Fibroblast of lung (primary cell): ENCODE data around the gene ZC3H12A. TPM values are rescaled to one million over a fixed set of nuclear protein-coding genes. Genes with fewer than 3 reads are reported as not detected.
A peak's percentile ranks its signal among the peaks of the same experiment; 100 is the strongest.

ENCODE experiments used
- DNase-seq, 2 donors: peaks; one replicate each; pipeline versions ENCODE4 v3.0.0 to v3.0.0-alpha.2; 2010; ENCODE audit warnings: low read depth in 2 of 2
- H2AFZ ChIP-seq: 2 replicates; pipeline ENCODE4 v1.5.1; 2012; ENCODE audit warnings: low read length, control low read depth, inconsistent platforms
- H3K27ac ChIP-seq: 2 replicates; pipeline ENCODE4 v1.5.1; 2011; ENCODE audit warnings: low read length, control low read depth; ENCODE audit not compliant: insufficient read depth
- H3K27me3 ChIP-seq: 2 replicates; pipeline ENCODE4 v1.5.1; 2011; ENCODE audit warnings: mild to moderate bottlenecking, low read length; ENCODE audit not compliant: control insufficient read depth, insufficient read depth
- H3K36me3 ChIP-seq: 2 replicates; pipeline ENCODE4 v1.5.1; 2011; ENCODE audit warnings: low read length; ENCODE audit not compliant: control insufficient read depth, insufficient read depth
- H3K4me1 ChIP-seq: 2 replicates; pipeline ENCODE4 v1.5.1; 2011; ENCODE audit warnings: low read length; ENCODE audit not compliant: control insufficient read depth, insufficient read depth; ENCODE audit errors: extremely low read depth
- H3K4me2 ChIP-seq: 2 replicates; pipeline ENCODE4 v1.5.1; 2011; ENCODE audit warnings: low read length, control low read depth; ENCODE audit not compliant: insufficient read depth; ENCODE audit errors: extremely low read depth
- H3K4me3 ChIP-seq, 4 experiments: fragments of 200-600 bp in 1 of 4; sonication (generic) in 1 of 4; replicated peaks in 1 of 4; 2 replicates each; pipeline ENCODE4 v1.5.1; 2011 to 2016; ENCODE audit warnings: low read length in 4 of 4, low read depth in 3 of 4, mild to moderate bottlenecking in 3 of 4, control low read depth in 2 of 4, inconsistent platforms in 1 of 4, mixed read lengths in 1 of 4; ENCODE audit not compliant: insufficient read depth in 1 of 4; ENCODE audit errors: control extremely low read depth in 1 of 4
- H3K79me2 ChIP-seq: 2 replicates; pipeline ENCODE4 v1.5.1; 2012; ENCODE audit warnings: mild to moderate bottlenecking, low read length, inconsistent platforms; ENCODE audit not compliant: control insufficient read depth, insufficient read depth
- H3K9ac ChIP-seq: 2 replicates; pipeline ENCODE4 v1.5.1; 2011; ENCODE audit warnings: mild to moderate bottlenecking, low read length, control low read depth; ENCODE audit not compliant: insufficient read depth
- H3K9me3 ChIP-seq: 2 replicates; pipeline ENCODE4 v1.5.1; 2012; ENCODE audit warnings: low read depth, low read length; ENCODE audit not compliant: control insufficient read depth, insufficient read depth
- H4K20me1 ChIP-seq: 2 replicates; pipeline ENCODE4 v1.5.1; 2011; ENCODE audit warnings: low read length; ENCODE audit not compliant: control insufficient read depth, insufficient read depth; ENCODE audit errors: extremely low read depth
- EZH2 ChIP-seq: IDR thresholded peaks from 2 replicates; pipeline ENCODE4 v1.5.1; 2012; ENCODE audit warnings: low read length, control low read depth, mild to moderate bottlenecking; ENCODE audit errors: missing control alignments
- polyA plus RNA-seq, 2 donors: library from polyadenylated mRNA; depleted of rRNA in 1 of 2; stranded (reverse) in 1 of 2; unstranded in 1 of 2; fragments of >200 nt; gene quantifications; 2 replicates each; pipeline ENCODE4 v1.2.1, GENCODE V29; 2011 to 2012; ENCODE audit warnings: missing spikeins in 1 of 2
- total RNA-seq: library from RNA; depleted of rRNA; stranded (reverse); fragments of >200 nt; gene quantifications from 2 replicates; pipeline ENCODE4 v1.2.1, GENCODE V29; 2014
- TF ChIP-seq, protein P1 (sequence below), 2 donors: IDR thresholded peaks in 1 of 2; conservative IDR thresholded peaks in 1 of 2; 1 replicate in 1 of 2; 2 replicates in 1 of 2; pipeline ENCODE4 v1.5.1; 2011 to 2012; ENCODE audit warnings: low read length in 2 of 2, control low read depth in 1 of 2, inconsistent platforms in 1 of 2, low read depth in 1 of 2, mild to moderate bottlenecking in 1 of 2

Gene ZC3H12A
- total and polyA plus RNA-seq, 2 donors (not counting 1 experiment from before 2014, with no cell fraction given), result 4.9 to 7.8 TPM

DNA sequence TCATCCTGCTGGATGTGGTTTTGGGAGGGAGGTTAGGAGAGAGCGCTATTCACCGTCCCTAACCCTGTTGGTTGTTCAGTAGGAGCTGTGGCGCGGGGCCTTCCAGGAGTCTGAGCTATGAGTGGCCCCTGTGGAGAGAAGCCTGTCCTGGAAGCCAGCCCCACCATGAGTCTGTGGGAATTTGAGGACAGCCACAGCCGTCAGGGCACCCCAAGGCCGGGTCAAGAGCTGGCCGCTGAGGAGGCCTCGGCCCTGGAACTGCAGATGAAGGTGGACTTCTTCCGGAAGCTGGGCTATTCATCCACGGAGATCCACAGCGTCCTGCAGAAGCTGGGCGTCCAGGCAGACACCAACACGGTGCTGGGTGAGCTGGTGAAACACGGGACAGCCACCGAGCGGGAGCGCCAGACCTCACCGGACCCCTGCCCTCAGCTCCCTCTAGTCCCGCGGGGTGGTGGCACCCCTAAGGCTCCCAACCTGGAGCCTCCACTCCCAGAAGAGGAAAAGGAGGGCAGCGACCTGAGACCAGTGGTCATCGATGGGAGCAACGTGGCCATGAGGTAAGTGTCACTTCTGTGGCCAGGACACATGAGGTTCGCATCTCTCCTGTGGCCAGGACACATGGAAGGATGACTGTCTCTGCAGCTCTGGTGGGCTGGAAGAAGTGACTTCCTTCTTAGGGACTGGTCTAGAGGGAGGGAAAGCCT lies 1.2 kb downstream of the ZC3H12A start:
- H3K9me3 ChIP-seq, result no peaks in the 10 kb centered on the region
- TF ChIP-seq, protein P1, sequence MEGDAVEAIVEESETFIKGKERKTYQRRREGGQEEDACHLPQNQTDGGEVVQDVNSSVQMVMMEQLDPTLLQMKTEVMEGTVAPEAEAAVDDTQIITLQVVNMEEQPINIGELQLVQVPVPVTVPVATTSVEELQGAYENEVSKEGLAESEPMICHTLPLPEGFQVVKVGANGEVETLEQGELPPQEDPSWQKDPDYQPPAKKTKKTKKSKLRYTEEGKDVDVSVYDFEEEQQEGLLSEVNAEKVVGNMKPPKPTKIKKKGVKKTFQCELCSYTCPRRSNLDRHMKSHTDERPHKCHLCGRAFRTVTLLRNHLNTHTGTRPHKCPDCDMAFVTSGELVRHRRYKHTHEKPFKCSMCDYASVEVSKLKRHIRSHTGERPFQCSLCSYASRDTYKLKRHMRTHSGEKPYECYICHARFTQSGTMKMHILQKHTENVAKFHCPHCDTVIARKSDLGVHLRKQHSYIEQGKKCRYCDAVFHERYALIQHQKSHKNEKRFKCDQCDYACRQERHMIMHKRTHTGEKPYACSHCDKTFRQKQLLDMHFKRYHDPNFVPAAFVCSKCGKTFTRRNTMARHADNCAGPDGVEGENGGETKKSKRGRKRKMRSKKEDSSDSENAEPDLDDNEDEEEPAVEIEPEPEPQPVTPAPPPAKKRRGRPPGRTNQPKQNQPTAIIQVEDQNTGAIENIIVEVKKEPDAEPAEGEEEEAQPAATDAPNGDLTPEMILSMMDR (conservative IDR thresholded peaks at IDR 0.05 in 1 of 2, IDR thresholded peaks at IDR 0.05 in 1 of 2; ENCODE audit: low read depth in 1 of 2, low read length in 2 of 2), result no peak
- no peak for TF ChIP-seq EZH2
- H2AFZ ChIP-seq, result no peak overlapping the region
- H3K4me3 ChIP-seq, result peak overlapping the region; percentile 79 to 85 (median 82)
- peaks cover 12% of the 10 kb centered on the region for H3K36me3 ChIP-seq
- peak overlapping the region; percentile 87 for H3K9ac ChIP-seq
- H3K79me2 ChIP-seq, result peaks cover 50% of the 10 kb centered on the region
- peak overlapping the region; percentile 92 for H3K27ac ChIP-seq
- H3K4me1 ChIP-seq, result peaks cover 57% of the 10 kb centered on the region
- peak overlapping the region; percentile 99 for H3K4me2 ChIP-seq
- H4K20me1 ChIP-seq, result no peaks in the 10 kb centered on the region
- peak in 1 of 2 donors; percentile 45 for DNase-seq
- no peaks in the 10 kb centered on the region for H3K27me3 ChIP-seq

- H4K20me1 ChIP-seq, result no peaks in the 10 kb centered on the region
- peaks cover 54% of the 10 kb centered on the region for H3K79me2 ChIP-seq
These were observed 1.7 kb downstream of the ZC3H12A start for GRCh38 chr1:37476087-37476452.

GRCh38 chr1:37476460-37477197 lies 2.2 kb downstream of the ZC3H12A start:
- Histone ChIP-seq H3K4me1 (peaks cover 53% of the 10 kb centered on the region), H3K27me3 (no peaks in the 10 kb centered on the region), H3K9ac (peak overlapping the region; percentile 43), H4K20me1 (no peaks in the 10 kb centered on the region), H3K27ac (peak overlapping the region; percentile 92), H3K9me3 (no peaks in the 10 kb centered on the region), H3K4me2 (peak overlapping the region; percentile 99), H3K36me3 (peaks cover 22% of the 10 kb centered on the region), H3K4me3 (peak overlapping the region; percentile 79 to 85 (median 82)), H2AFZ (no peak overlapping the region), H3K79me2 (peaks cover 57% of the 10 kb centered on the region)
- no peak for TF ChIP-seq EZH2
- TF ChIP-seq, protein P1 (conservative IDR thresholded peaks at IDR 0.05 in 1 of 2, IDR thresholded peaks at IDR 0.05 in 1 of 2; ENCODE audit: low read depth in 1 of 2, low read length in 2 of 2), result no peak
- peak; percentile 86 to 90 for DNase-seq

More at GRCh38 chr1:37476087-37476452, 1.7 kb downstream of the ZC3H12A start:
- Histone ChIP-seq H3K4me1 (peaks cover 57% of the 10 kb centered on the region), H3K4me2 (peak overlapping the region; percentile 99), H3K9me3 (no peaks in the 10 kb centered on the region), H3K27ac (peak overlapping the region; percentile 92), H3K36me3 (peaks cover 17% of the 10 kb centered on the region), H2AFZ (no peak overlapping the region), H3K9ac (no peak overlapping the region), H3K4me3 (peak overlapping the region; percentile 79 to 85 (median 82)), H3K27me3 (no peaks in the 10 kb centered on the region)
- TF ChIP-seq EZH2, result no peak
- TF ChIP-seq, protein P1 (conservative IDR thresholded peaks at IDR 0.05 in 1 of 2, IDR thresholded peaks at IDR 0.05 in 1 of 2; ENCODE audit: low read depth in 1 of 2, low read length in 2 of 2), result no peak
- no peak for DNase-seq
